ENCODE measurements around the gene RIPPLY3. TPM values are rescaled to one million over a fixed set of nuclear protein-coding genes. Genes with fewer than 3 reads are reported as not detected.

The RIPPLY3 gene
- total RNA-seq (2014; rRNA removed; shearing (Covaris generic)): not detected in 2 replicates

- 0 out of 2 replicates have a peak, but pooled peaks cover 6% of the 10 kb centered on the region for H3K4me1 ChIP-seq
- DNase-seq: no peak
- no peaks in the 10 kb centered on the region for H3K36me3 ChIP-seq
- H3K9me3 ChIP-seq (replicated peaks): no peaks in the 10 kb centered on the region
- H3K27me3 ChIP-seq: no peaks in the 10 kb centered on the region
- no peak within 1 kb of the TSS for H3K27ac ChIP-seq
- no peak within 1 kb of the TSS for H3K4me3 ChIP-seq
Measured at GRCh38 chr21:37006486-37007291, at the start of gene RIPPLY3. Gene RIPPLY3, plus strand, starts transcription at chr21:37006702. Its CDS starts 71 bp downstream, at chr21:37006773.

- H3K36me3 ChIP-seq: peaks cover 2% of the 10 kb centered on the region
- no peak overlapping the region for H3K27ac ChIP-seq
- H3K9me3 ChIP-seq (replicated peaks): no peaks in the 10 kb centered on the region
- H3K4me3 ChIP-seq: no peak overlapping the region
- no peak for DNase-seq
- H3K4me1 ChIP-seq: no peaks in the 10 kb centered on the region
- no peaks in the 10 kb centered on the region for H3K27me3 ChIP-seq
Measured at GRCh38 chr21:36959020-36959835, 47.3 kb upstream of the RIPPLY3 start.

- H3K36me3 ChIP-seq: peaks cover 2% of the 10 kb centered on the region
- H3K4me1 ChIP-seq: peaks cover 6% of the 10 kb centered on the region; the same call in 1 of the 2 replicates
- H3K27ac ChIP-seq: no peak overlapping the region
- H3K27me3 ChIP-seq: no peaks in the 10 kb centered on the region
- no peak overlapping the region for H3K4me3 ChIP-seq
- DNase-seq: no peak
- no peaks in the 10 kb centered on the region for H3K9me3 ChIP-seq (replicated peaks)
Measured at GRCh38 chr21:36960676-36961284, 45.7 kb upstream of the RIPPLY3 start.

GRCh38 chr21:36962098-36962780 is 44.3 kb upstream of the RIPPLY3 start:
- Histone ChIP-seq H3K9me3 (replicated peaks) (no peaks in the 10 kb centered on the region), H3K36me3 (peaks cover 2% of the 10 kb centered on the region), H3K4me3 (no peak overlapping the region), H3K27ac (no peak overlapping the region), H3K4me1 (peaks cover 6% of the 10 kb centered on the region; the same call in 1 of the 2 replicates), H3K27me3 (no peaks in the 10 kb centered on the region)
- DNase-seq: no peak

- Histone ChIP-seq H3K4me3 (no peak overlapping the region), H3K9me3 (replicated peaks) (no peaks in the 10 kb centered on the region), H3K27ac (no peak overlapping the region), H3K27me3 (no peaks in the 10 kb centered on the region), H3K36me3 (peaks cover 2% of the 10 kb centered on the region), H3K4me1 (peaks cover 8% of the 10 kb centered on the region; the same call in 1 of the 2 replicates)
- no peak for DNase-seq
Measured at GRCh38 chr21:36964398-36964797, 42.1 kb upstream of the RIPPLY3 start.

- H3K36me3 ChIP-seq: no peaks in the 10 kb centered on the region; the same call in none of the 2 replicates
- H3K9me3 ChIP-seq (replicated peaks): no peaks in the 10 kb centered on the region
- no peaks in the 10 kb centered on the region for H3K27me3 ChIP-seq
- DNase-seq: peak in 1 of 2 experiments; percentile 15
- peaks cover 8% of the 10 kb centered on the region; the same call in 1 of the 2 replicates for H3K4me1 ChIP-seq
- H3K27ac ChIP-seq: no peak overlapping the region; the same call in 1 of the 2 replicates
- H3K4me3 ChIP-seq: peak overlapping the region; percentile 77
Measured at GRCh38 chr21:36964827-36965719, 41.4 kb upstream of the RIPPLY3 start.

- Histone ChIP-seq H3K27ac (peak overlapping the region; percentile 56), H3K27me3 (no peaks in the 10 kb centered on the region), H3K4me3 (peak overlapping the region; percentile 77), H3K36me3 (no peaks in the 10 kb centered on the region; the same call in none of the 2 replicates), H3K4me1 (peaks cover 8% of the 10 kb centered on the region; the same call in 1 of the 2 replicates), H3K9me3 (replicated peaks) (no peaks in the 10 kb centered on the region)
- DNase-seq: peak in 1 of 2 experiments; percentile 62
Measured at GRCh38 chr21:36965720-36966065, 40.8 kb upstream of the RIPPLY3 start.

GRCh38 chr21:36966066-36966820 is 40.3 kb upstream of the RIPPLY3 start, which contains the start of gene HLCS:
Gene HLCS, minus strand, starts transcription at chr21:36966669. Its CDS starts 31 bp downstream, at chr21:36966638.
- no peaks in the 10 kb centered on the region for H3K9me3 ChIP-seq (replicated peaks)
- H3K27me3 ChIP-seq: no peaks in the 10 kb centered on the region
- H3K27ac ChIP-seq: peak within 1 kb of the TSS; percentile 56
- peak; percentile 62 to 71 for DNase-seq
- no peaks in the 10 kb centered on the region; the same call in 1 of the 2 replicates for H3K36me3 ChIP-seq
- H3K4me3 ChIP-seq: peak within 1 kb of the TSS; percentile 77
- peaks cover 8% of the 10 kb centered on the region; the same call in 1 of the 2 replicates for H3K4me1 ChIP-seq

GRCh38 chr21:36966821-36967768 is 39.4 kb upstream of the RIPPLY3 start:
- Histone ChIP-seq H3K27me3 (no peaks in the 10 kb centered on the region), H3K9me3 (replicated peaks) (no peaks in the 10 kb centered on the region), H3K4me3 (peak overlapping the region; percentile 77), H3K27ac (peak overlapping the region; percentile 32; the same call in 1 of the 2 replicates), H3K4me1 (peaks cover 8% of the 10 kb centered on the region; the same call in 1 of the 2 replicates), H3K36me3 (no peaks in the 10 kb centered on the region; the same call in 1 of the 2 replicates)
- DNase-seq: peak in 1 of 2 experiments; percentile 64

GRCh38 chr21:36968414-36968813 is 38.1 kb upstream of the RIPPLY3 start:
- no peaks in the 10 kb centered on the region for H3K9me3 ChIP-seq (replicated peaks)
- no peaks in the 10 kb centered on the region; the same call in 1 of the 2 replicates for H3K36me3 ChIP-seq
- peak in 1 of 2 experiments; percentile 26 for DNase-seq
- H3K27me3 ChIP-seq: no peaks in the 10 kb centered on the region
- no peak overlapping the region for H3K27ac ChIP-seq
- peaks cover 8% of the 10 kb centered on the region; the same call in 1 of the 2 replicates for H3K4me1 ChIP-seq
- no peak overlapping the region for H3K4me3 ChIP-seq

- Histone ChIP-seq H3K36me3 (no peaks in the 10 kb centered on the region; the same call in 1 of the 2 replicates), H3K27ac (no peak overlapping the region), H3K4me3 (no peak overlapping the region), H3K27me3 (no peaks in the 10 kb centered on the region), H3K9me3 (replicated peaks) (no peaks in the 10 kb centered on the region), H3K4me1 (peaks cover 8% of the 10 kb centered on the region; the same call in 1 of the 2 replicates)
- no peak for DNase-seq
Measured at GRCh38 chr21:36968976-36969375, 37.5 kb upstream of the RIPPLY3 start.
